ENCODE data around the gene GPATCH11.

DNA sequence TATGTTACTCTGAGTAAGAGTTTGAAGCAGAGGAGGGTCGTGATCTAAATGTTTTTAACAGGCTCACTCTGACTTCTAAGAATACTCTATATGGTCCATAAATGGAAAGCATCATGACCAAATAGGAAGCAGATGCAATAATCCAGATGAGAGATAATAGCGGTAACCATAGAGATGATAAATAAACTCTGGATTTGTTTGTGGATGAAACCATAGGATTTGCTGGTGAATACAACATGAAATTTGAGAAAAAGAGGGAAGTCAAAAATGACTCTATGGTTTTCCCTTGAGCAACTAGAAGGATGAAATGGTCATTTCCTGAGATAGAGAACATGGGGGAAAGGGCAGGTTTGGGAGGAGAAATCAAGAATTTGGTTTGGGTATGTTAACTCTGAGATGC, 4.1 kb upstream of the GPATCH11 start:
- TF ChIP-seq, protein P1, sequence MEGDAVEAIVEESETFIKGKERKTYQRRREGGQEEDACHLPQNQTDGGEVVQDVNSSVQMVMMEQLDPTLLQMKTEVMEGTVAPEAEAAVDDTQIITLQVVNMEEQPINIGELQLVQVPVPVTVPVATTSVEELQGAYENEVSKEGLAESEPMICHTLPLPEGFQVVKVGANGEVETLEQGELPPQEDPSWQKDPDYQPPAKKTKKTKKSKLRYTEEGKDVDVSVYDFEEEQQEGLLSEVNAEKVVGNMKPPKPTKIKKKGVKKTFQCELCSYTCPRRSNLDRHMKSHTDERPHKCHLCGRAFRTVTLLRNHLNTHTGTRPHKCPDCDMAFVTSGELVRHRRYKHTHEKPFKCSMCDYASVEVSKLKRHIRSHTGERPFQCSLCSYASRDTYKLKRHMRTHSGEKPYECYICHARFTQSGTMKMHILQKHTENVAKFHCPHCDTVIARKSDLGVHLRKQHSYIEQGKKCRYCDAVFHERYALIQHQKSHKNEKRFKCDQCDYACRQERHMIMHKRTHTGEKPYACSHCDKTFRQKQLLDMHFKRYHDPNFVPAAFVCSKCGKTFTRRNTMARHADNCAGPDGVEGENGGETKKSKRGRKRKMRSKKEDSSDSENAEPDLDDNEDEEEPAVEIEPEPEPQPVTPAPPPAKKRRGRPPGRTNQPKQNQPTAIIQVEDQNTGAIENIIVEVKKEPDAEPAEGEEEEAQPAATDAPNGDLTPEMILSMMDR (conservative IDR thresholded peaks at IDR 0.05 in 1 of 2, IDR thresholded peaks at IDR 0.05 in 1 of 2; ENCODE audit: extremely low read depth in 1 of 2, insufficient read depth in 1 of 2, low read depth in 1 of 2, low read length in 2 of 2), result no peak
- TF ChIP-seq EZH2 (IDR thresholded peaks at IDR 0.05; ENCODE audit: borderline replicate concordance, low read length), result no peak

All from mammary epithelial cell (primary cell).